Liver (tissue), 3 donors: ENCODE measurements around the gene NCK2.
A peak's percentile ranks its signal among the peaks of the same experiment; 100 is the strongest.

Experiments used
- FOXA1 ChIP-seq: IDR thresholded peaks from 2 replicates; pipeline ENCODE4 v1.6.1; 2016; ENCODE audit warnings: antibody characterized with exemption
- RAD21 ChIP-seq, 2 donors: IDR thresholded peaks; 2 replicates each; pipeline ENCODE4 v1.6.1; 2016; ENCODE audit warnings: antibody characterized with exemption in 2 of 2, mild to moderate bottlenecking in 2 of 2
- SP1 ChIP-seq: IDR thresholded peaks from 2 replicates; pipeline ENCODE4 v1.6.1; 2018; ENCODE audit warnings: antibody characterized with exemption, mild to moderate bottlenecking
- TF ChIP-seq, protein P1 (sequence below): fragments of 150-350 bp; IDR thresholded peaks from 2 replicates; pipeline ENCODE4 v1.5.1; 2017; ENCODE audit warnings: improper control_type of control experiment, low read depth, low read length; ENCODE audit not compliant: missing input control
- donor health status: healthy.
- donor health status: healthy.

DNA sequence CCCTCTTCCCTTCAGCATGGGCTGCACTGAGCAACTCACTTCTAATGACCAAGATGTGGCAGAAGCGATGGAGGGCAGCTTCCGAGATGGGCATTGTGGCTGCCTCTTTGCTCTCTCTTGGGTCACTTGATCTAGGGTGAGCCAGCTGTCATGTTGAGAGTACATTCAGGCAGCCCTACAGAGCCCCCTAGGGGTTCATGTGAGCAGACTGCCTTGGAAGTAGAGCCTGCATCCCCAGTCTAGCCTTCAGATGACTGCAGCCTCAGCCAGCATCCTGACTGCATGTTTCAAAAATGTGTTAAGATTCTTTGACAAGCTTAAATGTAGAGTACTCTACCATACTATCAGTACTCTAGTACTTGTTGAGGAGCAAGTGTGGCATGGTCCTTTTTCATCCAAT lies 143.9 kb downstream of the NCK2 start:
- TF ChIP-seq, protein P1, sequence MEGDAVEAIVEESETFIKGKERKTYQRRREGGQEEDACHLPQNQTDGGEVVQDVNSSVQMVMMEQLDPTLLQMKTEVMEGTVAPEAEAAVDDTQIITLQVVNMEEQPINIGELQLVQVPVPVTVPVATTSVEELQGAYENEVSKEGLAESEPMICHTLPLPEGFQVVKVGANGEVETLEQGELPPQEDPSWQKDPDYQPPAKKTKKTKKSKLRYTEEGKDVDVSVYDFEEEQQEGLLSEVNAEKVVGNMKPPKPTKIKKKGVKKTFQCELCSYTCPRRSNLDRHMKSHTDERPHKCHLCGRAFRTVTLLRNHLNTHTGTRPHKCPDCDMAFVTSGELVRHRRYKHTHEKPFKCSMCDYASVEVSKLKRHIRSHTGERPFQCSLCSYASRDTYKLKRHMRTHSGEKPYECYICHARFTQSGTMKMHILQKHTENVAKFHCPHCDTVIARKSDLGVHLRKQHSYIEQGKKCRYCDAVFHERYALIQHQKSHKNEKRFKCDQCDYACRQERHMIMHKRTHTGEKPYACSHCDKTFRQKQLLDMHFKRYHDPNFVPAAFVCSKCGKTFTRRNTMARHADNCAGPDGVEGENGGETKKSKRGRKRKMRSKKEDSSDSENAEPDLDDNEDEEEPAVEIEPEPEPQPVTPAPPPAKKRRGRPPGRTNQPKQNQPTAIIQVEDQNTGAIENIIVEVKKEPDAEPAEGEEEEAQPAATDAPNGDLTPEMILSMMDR, result peak; percentile 19
- TF ChIP-seq RAD21 (IDR thresholded peaks at IDR 0.05) (peak; percentile 22 to 73), SP1 (no peak), FOXA1 (no peak)
